Measurements from ENCODE around the gene ADAM8. TPM values are rescaled to one million over a fixed set of nuclear protein-coding genes. Genes with fewer than 3 reads are reported as not detected.

Gene ADAM8
- total and polyA plus RNA-seq, 10 of the 15 experiments (the other 5 are each of a cell fraction or from before 2014, with no cell fraction given): 0.37 to 92.7 (median 21.7) TPM

DNA sequence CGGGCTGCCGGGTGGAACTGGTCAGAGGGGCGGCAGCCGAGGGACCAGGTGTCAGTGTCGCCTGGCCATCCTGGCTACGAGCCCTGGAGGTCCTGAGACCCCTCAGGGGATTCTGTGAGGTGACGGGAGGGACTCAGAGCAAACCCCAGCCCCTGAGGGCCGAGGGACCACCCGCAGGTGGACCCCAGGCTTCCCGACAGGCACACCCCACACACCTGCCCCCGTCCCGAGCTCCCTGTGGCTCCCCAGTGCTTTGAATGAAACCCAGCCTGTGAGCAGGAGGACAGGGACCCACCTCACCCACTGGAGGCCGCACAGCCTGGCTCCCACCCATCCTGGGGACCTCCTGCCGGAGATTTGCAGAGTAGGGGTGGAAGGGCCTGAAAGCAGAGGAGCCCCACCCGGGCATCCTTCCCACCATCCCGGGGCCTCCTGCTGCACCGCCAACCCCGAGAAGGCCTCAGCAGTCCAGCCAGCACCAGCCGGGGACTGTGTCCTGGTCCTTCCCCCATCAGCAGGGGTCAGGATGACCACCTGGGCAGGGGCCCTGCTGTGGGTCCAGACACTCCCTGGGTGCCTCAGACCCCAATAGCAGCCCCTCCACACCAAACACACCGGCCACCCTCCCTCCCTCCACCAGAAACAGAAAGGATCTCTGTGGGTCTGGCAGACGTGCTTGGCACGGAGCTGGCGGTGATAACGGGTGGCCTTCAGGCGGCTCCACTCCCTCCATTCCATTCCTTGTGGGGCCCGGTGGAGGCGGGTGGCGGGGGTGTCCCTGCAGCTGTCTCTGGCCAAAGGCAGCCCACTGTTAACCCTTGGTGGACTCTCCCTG is 25.1 kb downstream of the ADAM8 start:
- ATAC-seq: no peak
- Histone ChIP-seq H3K9me3 (replicated peaks; ENCODE audit: control insufficient read depth, insufficient read depth, low read length) (no peaks in the 10 kb centered on the region), H3K4me2 (ENCODE audit: control insufficient read depth, insufficient read depth) (no peak overlapping the region), H2AFZ (ENCODE audit: control insufficient read depth, low read depth, low read length) (no peak overlapping the region), H3K36me3 (ENCODE audit: control insufficient read depth in 2 of 2, insufficient read depth in 2 of 2, low read length in 1 of 2) (no peaks in the 10 kb centered on the region), H3K79me2 (ENCODE audit: control insufficient read depth, insufficient read depth, low read length) (no peaks in the 10 kb centered on the region), H3K9ac (ENCODE audit: control insufficient read depth, insufficient read depth, low read length) (no peak overlapping the region), H3K27ac (ENCODE audit: control insufficient read depth, insufficient read depth) (no peak overlapping the region), H3K4me3 (no peak overlapping the region), H3K27me3 (replicated peaks in 1 of 2; ENCODE audit: control insufficient read depth in 2 of 2, insufficient read depth in 2 of 2, low read length in 1 of 2) (no peaks in the 10 kb centered on the region), H3K4me1 (ENCODE audit: control insufficient read depth, insufficient read depth, low read length) (no peaks in the 10 kb centered on the region), H4K20me1 (ENCODE audit: control insufficient read depth, insufficient read depth) (no peaks in the 10 kb centered on the region)
- POLR2A ChIA-PET: no interaction called here
- no peak for FAIRE-seq
- no TSS peak for BruUV-seq (replicated peaks)
- intact Hi-C loops (cut with micrococcal nuclease; ENCODE audit: unreplicated experiment): no loop called here
- SMC1A ChIA-PET (ENCODE audit: uncharacterized antibody, unreplicated experiment): no interaction called here
- RAD21 ChIA-PET (ENCODE audit: unreplicated experiment): no interaction called here
- no peak for DNase-seq (ENCODE audit: low read depth, low spot score)
- 31% methylated on average over 27 of the region's 28 CpGs for WGBS (ENCODE audit: insufficient coverage, insufficient replicate concordance, low lambda C conversion rate, missing lambda C conversion rate)
- CTCF ChIA-PET: no interaction called here
- in situ Hi-C loops (cut with MboI): no loop called here
- TF ChIP-seq KLF5 (IDR thresholded peaks at IDR 0.05; ENCODE audit: partially characterized antibody): no peak
- no peak for TF ChIP-seq EZH2 (IDR thresholded peaks at IDR 0.05; ENCODE audit: borderline replicate concordance, control insufficient read depth, low read depth, low read length)
- TF ChIP-seq TAF1 (IDR thresholded peaks at IDR 0.05; ENCODE audit: borderline replicate concordance, low read depth, low read length): no peak
- TF ChIP-seq, protein P1, sequence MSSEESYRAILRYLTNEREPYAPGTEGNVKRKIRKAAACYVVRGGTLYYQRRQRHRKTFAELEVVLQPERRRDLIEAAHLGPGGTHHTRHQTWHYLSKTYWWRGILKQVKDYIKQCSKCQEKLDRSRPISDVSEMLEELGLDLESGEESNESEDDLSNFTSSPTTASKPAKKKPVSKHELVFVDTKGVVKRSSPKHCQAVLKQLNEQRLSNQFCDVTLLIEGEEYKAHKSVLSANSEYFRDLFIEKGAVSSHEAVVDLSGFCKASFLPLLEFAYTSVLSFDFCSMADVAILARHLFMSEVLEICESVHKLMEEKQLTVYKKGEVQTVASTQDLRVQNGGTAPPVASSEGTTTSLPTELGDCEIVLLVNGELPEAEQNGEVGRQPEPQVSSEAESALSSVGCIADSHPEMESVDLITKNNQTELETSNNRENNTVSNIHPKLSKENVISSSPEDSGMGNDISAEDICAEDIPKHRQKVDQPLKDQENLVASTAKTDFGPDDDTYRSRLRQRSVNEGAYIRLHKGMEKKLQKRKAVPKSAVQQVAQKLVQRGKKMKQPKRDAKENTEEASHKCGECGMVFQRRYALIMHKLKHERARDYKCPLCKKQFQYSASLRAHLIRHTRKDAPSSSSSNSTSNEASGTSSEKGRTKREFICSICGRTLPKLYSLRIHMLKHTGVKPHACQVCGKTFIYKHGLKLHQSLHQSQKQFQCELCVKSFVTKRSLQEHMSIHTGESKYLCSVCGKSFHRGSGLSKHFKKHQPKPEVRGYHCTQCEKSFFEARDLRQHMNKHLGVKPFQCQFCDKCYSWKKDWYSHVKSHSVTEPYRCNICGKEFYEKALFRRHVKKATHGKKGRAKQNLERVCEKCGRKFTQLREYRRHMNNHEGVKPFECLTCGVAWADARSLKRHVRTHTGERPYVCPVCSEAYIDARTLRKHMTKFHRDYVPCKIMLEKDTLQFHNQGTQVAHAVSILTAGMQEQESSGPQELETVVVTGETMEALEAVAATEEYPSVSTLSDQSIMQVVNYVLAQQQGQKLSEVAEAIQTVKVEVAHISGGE (CRISPR knock-in tag; IDR thresholded peaks at IDR 0.05): no peak
- TF ChIP-seq, protein P2, sequence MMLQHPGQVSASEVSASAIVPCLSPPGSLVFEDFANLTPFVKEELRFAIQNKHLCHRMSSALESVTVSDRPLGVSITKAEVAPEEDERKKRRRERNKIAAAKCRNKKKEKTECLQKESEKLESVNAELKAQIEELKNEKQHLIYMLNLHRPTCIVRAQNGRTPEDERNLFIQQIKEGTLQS (IDR thresholded peaks at IDR 0.05; ENCODE audit: borderline replicate concordance, extremely low read depth, low read depth, low read length): no peak
- no peak for TF ChIP-seq ZNF622 (IDR thresholded peaks at IDR 0.05)
- TF ChIP-seq TARDBP (IDR thresholded peaks at IDR 0.05; ENCODE audit: borderline replicate concordance): no peak
- TF ChIP-seq PML (IDR thresholded peaks at IDR 0.05; ENCODE audit: low read length): no peak
- TF ChIP-seq MTA3 (IDR thresholded peaks at IDR 0.05; ENCODE audit: borderline replicate concordance, low read length): no peak
